HCT116 (cell line): ENCODE data around the gene DCAF5.

Experiments used
- CEBPB ChIP-seq: IDR thresholded peaks from 2 replicates; pipeline ENCODE4 v1.6.1; 2012; ENCODE audit warnings: low read depth
- EZH2 ChIP-seq: fragments of 200-600 bp; sonication (generic); IDR thresholded peaks from 2 replicates; pipeline ENCODE4 v1.6.1; 2017; ENCODE audit warnings: antibody characterized with exemption, mixed run types
- EZH2phosphoT487 ChIP-seq: fragments of 200-600 bp; IDR thresholded peaks from 2 replicates; pipeline ENCODE4 v1.6.1; 2018; ENCODE audit warnings: antibody characterized with exemption, borderline replicate concordance
- FOSL1 ChIP-seq: IDR thresholded peaks from 2 replicates; pipeline ENCODE4 v1.6.1; 2012; ENCODE audit warnings: low read depth
- JUND ChIP-seq: IDR thresholded peaks from 2 replicates; pipeline ENCODE4 v1.6.1; 2012
- POLR2A ChIP-seq: IDR thresholded peaks from 2 replicates; pipeline ENCODE4 v1.7.0; 2011; ENCODE audit warnings: borderline replicate concordance; ENCODE audit not compliant: insufficient read depth, insufficient read length; ENCODE audit errors: extremely low read depth
- SIN3A ChIP-seq: IDR thresholded peaks from 2 replicates; pipeline ENCODE4 v1.6.1; 2012; ENCODE audit warnings: low read depth
- SP1 ChIP-seq: IDR thresholded peaks from 2 replicates; pipeline ENCODE4 v1.6.1; 2012; ENCODE audit warnings: low read depth
- TCF7L2 ChIP-seq: IDR thresholded peaks from 2 replicates; pipeline ENCODE4 v1.7.0; 2011; ENCODE audit warnings: borderline replicate concordance, inconsistent platforms; ENCODE audit not compliant: insufficient read depth, insufficient read length; ENCODE audit errors: extremely low read depth
- YY1 ChIP-seq: IDR thresholded peaks from 2 replicates; pipeline ENCODE4 v1.6.1; 2011; ENCODE audit warnings: low read length, low read depth, moderate library complexity, mild to moderate bottlenecking; ENCODE audit not compliant: insufficient replicate concordance; ENCODE audit errors: extremely low read depth
- ZNF274 ChIP-seq: fragments of 200-500 bp; sonication (Bioruptor generic); IDR thresholded peaks from 2 replicates; pipeline ENCODE4 v1.6.1; 2014; ENCODE audit warnings: mild to moderate bottlenecking, low read depth, low read length, inconsistent platforms
- TF ChIP-seq, protein P1 (sequence below): IDR thresholded peaks from 2 replicates; pipeline ENCODE4 v1.6.1; 2012
- TF ChIP-seq, protein P2 (sequence below), 3 experiments: fragments of 200-600 bp in 1 of 3; sonication (generic) in 1 of 3; IDR thresholded peaks in 2 of 3; conservative IDR thresholded peaks in 1 of 3; 2 replicates each; pipeline ENCODE4 v1.5.1; 2012 to 2017; ENCODE audit warnings: low read depth in 2 of 3, low read length in 2 of 3, antibody characterized with exemption in 1 of 3, borderline replicate concordance in 1 of 3, control low read depth in 1 of 3, mild to moderate bottlenecking in 1 of 3, mixed read lengths in 1 of 3, mixed run types in 1 of 3, moderate library complexity in 1 of 3; ENCODE audit not compliant: insufficient read depth in 1 of 3
- TF ChIP-seq, protein P3 (sequence below): IDR thresholded peaks from 2 replicates; pipeline ENCODE4 v1.6.1; 2012; ENCODE audit warnings: low read depth

DNA sequence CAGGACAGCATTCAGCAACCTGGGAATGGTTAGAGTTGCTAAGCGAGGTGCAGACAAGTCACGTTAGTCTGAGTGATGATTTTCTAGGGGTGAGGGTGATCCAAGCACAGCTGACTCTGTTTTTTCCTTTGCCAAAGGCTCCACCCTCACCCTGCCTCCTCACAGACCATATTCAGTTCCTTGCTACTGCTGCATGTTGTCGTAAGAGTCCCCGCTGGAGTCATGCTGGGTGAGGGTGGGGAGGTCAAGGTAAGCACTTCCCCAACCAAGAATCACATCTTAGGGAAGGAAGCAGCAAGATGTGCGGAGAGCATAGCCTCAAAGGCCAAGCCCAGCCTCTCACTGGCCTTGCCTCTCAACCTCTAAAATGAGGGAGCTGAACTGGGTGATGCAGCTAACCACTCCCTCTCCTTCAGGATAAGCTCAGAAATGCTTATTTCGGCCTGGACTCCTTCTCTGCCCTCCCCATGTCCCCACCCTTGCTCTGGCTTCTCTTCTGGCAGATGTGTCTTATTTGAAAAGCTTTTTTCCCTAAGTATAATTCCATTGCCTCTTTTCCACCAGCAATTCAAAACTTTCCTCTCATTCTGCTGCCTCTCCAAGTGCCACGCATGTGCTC lies 107.0 kb downstream of the DCAF5 start:
- TF ChIP-seq CEBPB (no peak), EZH2phosphoT487 (no peak), EZH2 (no peak), POLR2A (no peak), FOSL1 (no peak), SP1 (no peak), SIN3A (no peak), TCF7L2 (no peak), YY1 (no peak), ZNF274 (no peak), JUND (no peak)
- TF ChIP-seq, protein P1, sequence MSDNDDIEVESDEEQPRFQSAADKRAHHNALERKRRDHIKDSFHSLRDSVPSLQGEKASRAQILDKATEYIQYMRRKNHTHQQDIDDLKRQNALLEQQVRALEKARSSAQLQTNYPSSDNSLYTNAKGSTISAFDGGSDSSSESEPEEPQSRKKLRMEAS, result no peak
- TF ChIP-seq, protein P2, sequence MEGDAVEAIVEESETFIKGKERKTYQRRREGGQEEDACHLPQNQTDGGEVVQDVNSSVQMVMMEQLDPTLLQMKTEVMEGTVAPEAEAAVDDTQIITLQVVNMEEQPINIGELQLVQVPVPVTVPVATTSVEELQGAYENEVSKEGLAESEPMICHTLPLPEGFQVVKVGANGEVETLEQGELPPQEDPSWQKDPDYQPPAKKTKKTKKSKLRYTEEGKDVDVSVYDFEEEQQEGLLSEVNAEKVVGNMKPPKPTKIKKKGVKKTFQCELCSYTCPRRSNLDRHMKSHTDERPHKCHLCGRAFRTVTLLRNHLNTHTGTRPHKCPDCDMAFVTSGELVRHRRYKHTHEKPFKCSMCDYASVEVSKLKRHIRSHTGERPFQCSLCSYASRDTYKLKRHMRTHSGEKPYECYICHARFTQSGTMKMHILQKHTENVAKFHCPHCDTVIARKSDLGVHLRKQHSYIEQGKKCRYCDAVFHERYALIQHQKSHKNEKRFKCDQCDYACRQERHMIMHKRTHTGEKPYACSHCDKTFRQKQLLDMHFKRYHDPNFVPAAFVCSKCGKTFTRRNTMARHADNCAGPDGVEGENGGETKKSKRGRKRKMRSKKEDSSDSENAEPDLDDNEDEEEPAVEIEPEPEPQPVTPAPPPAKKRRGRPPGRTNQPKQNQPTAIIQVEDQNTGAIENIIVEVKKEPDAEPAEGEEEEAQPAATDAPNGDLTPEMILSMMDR (IDR thresholded peaks at IDR 0.05 in 2 of 3, conservative IDR thresholded peaks at IDR 0.05 in 1 of 3; ENCODE audit: borderline replicate concordance in 1 of 3, insufficient read depth in 1 of 3, low read depth in 2 of 3, low read length in 2 of 3), result no peak
- TF ChIP-seq, protein P3, sequence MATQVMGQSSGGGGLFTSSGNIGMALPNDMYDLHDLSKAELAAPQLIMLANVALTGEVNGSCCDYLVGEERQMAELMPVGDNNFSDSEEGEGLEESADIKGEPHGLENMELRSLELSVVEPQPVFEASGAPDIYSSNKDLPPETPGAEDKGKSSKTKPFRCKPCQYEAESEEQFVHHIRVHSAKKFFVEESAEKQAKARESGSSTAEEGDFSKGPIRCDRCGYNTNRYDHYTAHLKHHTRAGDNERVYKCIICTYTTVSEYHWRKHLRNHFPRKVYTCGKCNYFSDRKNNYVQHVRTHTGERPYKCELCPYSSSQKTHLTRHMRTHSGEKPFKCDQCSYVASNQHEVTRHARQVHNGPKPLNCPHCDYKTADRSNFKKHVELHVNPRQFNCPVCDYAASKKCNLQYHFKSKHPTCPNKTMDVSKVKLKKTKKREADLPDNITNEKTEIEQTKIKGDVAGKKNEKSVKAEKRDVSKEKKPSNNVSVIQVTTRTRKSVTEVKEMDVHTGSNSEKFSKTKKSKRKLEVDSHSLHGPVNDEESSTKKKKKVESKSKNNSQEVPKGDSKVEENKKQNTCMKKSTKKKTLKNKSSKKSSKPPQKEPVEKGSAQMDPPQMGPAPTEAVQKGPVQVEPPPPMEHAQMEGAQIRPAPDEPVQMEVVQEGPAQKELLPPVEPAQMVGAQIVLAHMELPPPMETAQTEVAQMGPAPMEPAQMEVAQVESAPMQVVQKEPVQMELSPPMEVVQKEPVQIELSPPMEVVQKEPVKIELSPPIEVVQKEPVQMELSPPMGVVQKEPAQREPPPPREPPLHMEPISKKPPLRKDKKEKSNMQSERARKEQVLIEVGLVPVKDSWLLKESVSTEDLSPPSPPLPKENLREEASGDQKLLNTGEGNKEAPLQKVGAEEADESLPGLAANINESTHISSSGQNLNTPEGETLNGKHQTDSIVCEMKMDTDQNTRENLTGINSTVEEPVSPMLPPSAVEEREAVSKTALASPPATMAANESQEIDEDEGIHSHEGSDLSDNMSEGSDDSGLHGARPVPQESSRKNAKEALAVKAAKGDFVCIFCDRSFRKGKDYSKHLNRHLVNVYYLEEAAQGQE, result no peak
